ENCODE data around the gene VAV2.

- TF ChIP-seq POLR2AphosphoS5 (IDR thresholded peaks at IDR 0.05) (no peak), CTCF (IDR thresholded peaks at IDR 0.05) (no peak), POLR2A (IDR thresholded peaks at IDR 0.05) (no peak)
These were observed 70.3 kb downstream of the VAV2 start for GRCh38 chr9:133921866-133922265.

All from sigmoid colon (tissue), 4 donors.